ENCODE data around the gene ALPI.

ALPI gene

GRCh38 chr2:232483311-232483922 lies 27.5 kb downstream of the ALPI start:
- peaks cover 83% of the 10 kb centered on the region for H3K27me3 ChIP-seq (ENCODE audit: insufficient read depth, low read length)
- no peaks in the 10 kb centered on the region for H3K4me1 ChIP-seq (ENCODE audit: insufficient read depth, low read length)
- no peaks in the 10 kb centered on the region for H3K9me3 ChIP-seq (ENCODE audit: low read length)
- H3K36me3 ChIP-seq (ENCODE audit: insufficient read depth, low read length): no peaks in the 10 kb centered on the region
- H2AFZ ChIP-seq (ENCODE audit: low read depth, low read length): no peak overlapping the region
- H3K4me3 ChIP-seq (ENCODE audit: low read length): no peak overlapping the region

GRCh38 chr2:232483923-232484627 lies 28.1 kb downstream of the ALPI start:
- Histone ChIP-seq H3K27me3 (ENCODE audit: insufficient read depth, low read length) (peaks cover 84% of the 10 kb centered on the region), H3K9me3 (ENCODE audit: low read length) (no peaks in the 10 kb centered on the region), H3K4me1 (ENCODE audit: insufficient read depth, low read length) (no peaks in the 10 kb centered on the region), H2AFZ (ENCODE audit: low read depth, low read length) (no peak overlapping the region), H3K4me3 (ENCODE audit: low read length) (no peak overlapping the region), H3K36me3 (ENCODE audit: insufficient read depth, low read length) (no peaks in the 10 kb centered on the region)

GRCh38 chr2:232484628-232485347 lies 28.8 kb downstream of the ALPI start:
- Histone ChIP-seq H3K9me3 (ENCODE audit: low read length) (no peaks in the 10 kb centered on the region), H3K36me3 (ENCODE audit: insufficient read depth, low read length) (no peaks in the 10 kb centered on the region), H3K27me3 (ENCODE audit: insufficient read depth, low read length) (peaks cover 88% of the 10 kb centered on the region), H2AFZ (ENCODE audit: low read depth, low read length) (no peak overlapping the region), H3K4me3 (ENCODE audit: low read length) (no peak overlapping the region), H3K4me1 (ENCODE audit: insufficient read depth, low read length) (peaks cover 2% of the 10 kb centered on the region)

- Histone ChIP-seq H3K9me3 (ENCODE audit: low read length) (no peaks in the 10 kb centered on the region), H3K4me3 (ENCODE audit: low read length) (no peak overlapping the region), H3K36me3 (ENCODE audit: insufficient read depth, low read length) (no peaks in the 10 kb centered on the region), H3K4me1 (ENCODE audit: insufficient read depth, low read length) (peaks cover 2% of the 10 kb centered on the region), H2AFZ (ENCODE audit: low read depth, low read length) (no peak overlapping the region), H3K27me3 (ENCODE audit: insufficient read depth, low read length) (peaks cover 93% of the 10 kb centered on the region)
Measured at GRCh38 chr2:232485348-232485756, 29.4 kb downstream of the ALPI start.

GRCh38 chr2:232485757-232486557 lies 30.0 kb downstream of the ALPI start:
- H3K4me3 ChIP-seq (ENCODE audit: low read length): no peak overlapping the region
- H3K9me3 ChIP-seq (ENCODE audit: low read length): no peaks in the 10 kb centered on the region
- H3K36me3 ChIP-seq (ENCODE audit: insufficient read depth, low read length): no peaks in the 10 kb centered on the region
- H2AFZ ChIP-seq (ENCODE audit: low read depth, low read length): no peak overlapping the region
- peaks cover 2% of the 10 kb centered on the region for H3K4me1 ChIP-seq (ENCODE audit: insufficient read depth, low read length)
- H3K27me3 ChIP-seq (ENCODE audit: insufficient read depth, low read length): peaks cover 93% of the 10 kb centered on the region

- peak overlapping the region; percentile 36 for H3K4me3 ChIP-seq (ENCODE audit: low read length)
- no peaks in the 10 kb centered on the region for H3K9me3 ChIP-seq (ENCODE audit: low read length)
- peaks cover 94% of the 10 kb centered on the region for H3K27me3 ChIP-seq (ENCODE audit: insufficient read depth, low read length)
- no peaks in the 10 kb centered on the region for H3K36me3 ChIP-seq (ENCODE audit: insufficient read depth, low read length)
- peaks cover 2% of the 10 kb centered on the region for H3K4me1 ChIP-seq (ENCODE audit: insufficient read depth, low read length)
- no peak overlapping the region for H2AFZ ChIP-seq (ENCODE audit: low read depth, low read length)
Measured at GRCh38 chr2:232486558-232487384, 30.8 kb downstream of the ALPI start.

- H3K4me1 ChIP-seq (ENCODE audit: insufficient read depth, low read length): peaks cover 2% of the 10 kb centered on the region
- peaks cover 94% of the 10 kb centered on the region for H3K27me3 ChIP-seq (ENCODE audit: insufficient read depth, low read length)
- no peaks in the 10 kb centered on the region for H3K9me3 ChIP-seq (ENCODE audit: low read length)
- H3K4me3 ChIP-seq (ENCODE audit: low read length): peak within 1 kb of the TSS; percentile 36
- no peaks in the 10 kb centered on the region for H3K36me3 ChIP-seq (ENCODE audit: insufficient read depth, low read length)
- H2AFZ ChIP-seq (ENCODE audit: low read depth, low read length): no peak within 1 kb of the TSS
Measured at GRCh38 chr2:232487385-232488096, 31.6 kb downstream of the ALPI start, which contains the start of gene ECEL1. Gene ECEL1 (minus strand): TSS chr2:232487834. CDS start chr2:232486653, 1,181 bp downstream.

- Histone ChIP-seq H3K9me3 (ENCODE audit: low read length) (no peaks in the 10 kb centered on the region), H3K27me3 (ENCODE audit: insufficient read depth, low read length) (peaks cover 96% of the 10 kb centered on the region), H2AFZ (ENCODE audit: low read depth, low read length) (no peak overlapping the region), H3K4me1 (ENCODE audit: insufficient read depth, low read length) (peaks cover 2% of the 10 kb centered on the region), H3K4me3 (ENCODE audit: low read length) (no peak overlapping the region), H3K36me3 (ENCODE audit: insufficient read depth, low read length) (no peaks in the 10 kb centered on the region)
Measured at GRCh38 chr2:232488097-232488711, 32.3 kb downstream of the ALPI start.

GRCh38 chr2:232488721-232489300 lies 32.9 kb downstream of the ALPI start:
- Histone ChIP-seq H3K9me3 (ENCODE audit: low read length) (no peaks in the 10 kb centered on the region), H3K4me1 (ENCODE audit: insufficient read depth, low read length) (peaks cover 2% of the 10 kb centered on the region), H3K27me3 (ENCODE audit: insufficient read depth, low read length) (peaks cover 94% of the 10 kb centered on the region), H2AFZ (ENCODE audit: low read depth, low read length) (no peak overlapping the region), H3K36me3 (ENCODE audit: insufficient read depth, low read length) (no peaks in the 10 kb centered on the region), H3K4me3 (ENCODE audit: low read length) (no peak overlapping the region)

- Histone ChIP-seq H3K36me3 (ENCODE audit: insufficient read depth, low read length) (no peaks in the 10 kb centered on the region), H2AFZ (ENCODE audit: low read depth, low read length) (no peak overlapping the region), H3K27me3 (ENCODE audit: insufficient read depth, low read length) (peaks cover 93% of the 10 kb centered on the region), H3K4me1 (ENCODE audit: insufficient read depth, low read length) (peaks cover 2% of the 10 kb centered on the region), H3K4me3 (ENCODE audit: low read length) (no peak overlapping the region), H3K9me3 (ENCODE audit: low read length) (no peaks in the 10 kb centered on the region)
Measured at GRCh38 chr2:232489516-232490220, 33.7 kb downstream of the ALPI start.
